Measurements from ENCODE around the gene FXYD6. TPM values are rescaled to one million over a fixed set of nuclear protein-coding genes. Genes with fewer than 3 reads are reported as not detected.

The FXYD6 gene
- total and polyA plus RNA-seq, 9 of the 15 experiments (the other 6 are each of a cell fraction or from before 2014, with no cell fraction given): 0.07 to 0.35 TPM; not detected in 7

DNA sequence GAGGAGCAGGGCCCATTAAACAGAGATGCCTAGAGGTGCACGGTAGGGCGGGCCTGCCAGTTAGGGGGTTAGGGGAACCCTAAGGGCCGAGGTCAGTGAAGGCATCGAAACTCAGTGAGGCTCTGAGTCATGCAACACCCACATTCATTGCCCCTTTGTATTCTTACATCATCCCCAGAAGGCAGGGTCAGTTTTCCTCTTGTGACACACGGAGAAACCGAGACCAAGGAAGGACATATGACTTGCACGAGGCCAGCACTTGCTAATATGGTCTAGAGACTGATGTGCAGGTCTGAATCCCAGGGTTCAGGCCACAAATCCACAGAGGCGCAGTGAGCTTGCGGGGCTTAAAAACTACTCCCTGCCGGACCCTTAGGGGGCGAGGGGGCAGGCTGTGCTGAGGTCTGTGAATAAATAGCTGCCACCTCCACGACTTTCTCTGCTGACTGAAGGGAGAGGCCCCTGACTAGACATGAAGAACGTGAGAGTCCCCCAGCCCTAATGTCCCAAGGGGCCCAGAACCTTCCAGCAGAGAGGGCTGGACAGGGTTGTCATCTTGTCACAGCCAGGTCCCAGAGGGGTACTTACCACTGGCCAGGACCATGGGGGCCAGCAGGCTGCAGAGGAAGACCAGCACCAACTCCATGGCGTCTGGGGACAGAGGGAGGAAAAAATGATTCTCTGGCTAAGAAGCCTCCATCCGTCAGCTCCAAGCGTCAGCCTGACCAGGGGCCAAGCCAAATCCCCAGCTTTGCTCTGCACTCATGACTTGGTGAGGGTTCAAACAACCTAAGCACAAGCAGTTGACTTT lies 34.1 kb downstream of the FXYD6 start:
- BruUV-seq (replicated peaks): no TSS peak
- ChIA-PET POLR2A (interaction anchor here (0.6 to 1.3 kb wide), 5 partner anchors 9 to 1751 kb away, joined by 3 to 5 read pairs (median 4); no protein-coding TSS in a partner anchor), CTCF (ENCODE audit: low intra/inter-chr PET ratio) (interaction anchor here (0.7 to 3.7 kb wide), 2 partner anchors 103 to 211 kb away, joined by 3 to 34 read pairs; no protein-coding TSS in a partner anchor)
- Histone ChIP-seq H3K9me3 (replicated peaks; ENCODE audit: control insufficient read depth, insufficient read depth, low read depth, low read length) (no peaks in the 10 kb centered on the region), H3K4me1 (replicated peaks in 1 of 2; ENCODE audit: control insufficient read depth in 2 of 2, insufficient read depth in 2 of 2, low read length in 2 of 2) (no peaks in the 10 kb centered on the region), H4K20me1 (replicated peaks; ENCODE audit: control insufficient read depth, insufficient read depth, low read length) (peaks cover 6% of the 10 kb centered on the region; the same call in 1 of the 2 replicates), H3K36me3 (ENCODE audit: control insufficient read depth, insufficient read depth, low read length) (no peaks in the 10 kb centered on the region), H3K27ac (ENCODE audit: extremely low read depth, low read depth, low read length) (no peak overlapping the region), H3K4me3 (no peak overlapping the region), H3K9me1 (ENCODE audit: control insufficient read depth, insufficient read depth, low read length) (no peaks in the 10 kb centered on the region), H3K4me2 (ENCODE audit: insufficient read depth, low read length) (no peak overlapping the region), H2AFZ (ENCODE audit: low read depth, low read length) (no peak overlapping the region), H3K9ac (ENCODE audit: insufficient read depth in 1 of 2, low read depth in 2 of 2, low read length in 2 of 2) (no peak overlapping the region), H3K27me3 (ENCODE audit: control insufficient read depth in 2 of 2, insufficient read depth in 2 of 2, low read length in 2 of 2) (peaks cover 8 to 50% of the 10 kb centered on the region in 2 experiments; a peak in 4 of 5 replicates), H3K79me2 (ENCODE audit: control insufficient read depth, insufficient read depth, low read length) (no peaks in the 10 kb centered on the region)
- intact Hi-C loops (cut with micrococcal nuclease): no loop called here
- in situ Hi-C loops (cut with MboI): loop anchor here (10.0 kb wide), 1 partner anchor 102 kb away; no protein-coding TSS in a partner anchor
- WGBS (ENCODE audit: insufficient coverage, low coverage, missing lambda C conversion rate): 12% methylated on average over 16 of the region's 16 CpGs
- DNase-seq (ENCODE audit: extremely low read depth in 1 of 4, low spot score in 3 of 4) (peak in 1 of 4 experiments; percentile 12), ATAC-seq (peak; percentile 31; the same call in 2 of the 3 replicates), FAIRE-seq (no peak)
- TF ChIP-seq, protein P1, sequence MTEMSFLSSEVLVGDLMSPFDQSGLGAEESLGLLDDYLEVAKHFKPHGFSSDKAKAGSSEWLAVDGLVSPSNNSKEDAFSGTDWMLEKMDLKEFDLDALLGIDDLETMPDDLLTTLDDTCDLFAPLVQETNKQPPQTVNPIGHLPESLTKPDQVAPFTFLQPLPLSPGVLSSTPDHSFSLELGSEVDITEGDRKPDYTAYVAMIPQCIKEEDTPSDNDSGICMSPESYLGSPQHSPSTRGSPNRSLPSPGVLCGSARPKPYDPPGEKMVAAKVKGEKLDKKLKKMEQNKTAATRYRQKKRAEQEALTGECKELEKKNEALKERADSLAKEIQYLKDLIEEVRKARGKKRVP (CRISPR knock-in tag; IDR thresholded peaks at IDR 0.05): no peak
- no peak for TF ChIP-seq BCL6 (CRISPR knock-in tag; IDR thresholded peaks at IDR 0.05)
- no peak for TF ChIP-seq CEBPG (CRISPR knock-in tag; IDR thresholded peaks at IDR 0.05)
- peak; percentile 6 to 86; a peak in 2 of 4 replicates for TF ChIP-seq CEBPG (tag; conservative IDR thresholded peaks at IDR 0.05 in 1 of 2, IDR thresholded peaks at IDR 0.05 in 1 of 2)
- TF ChIP-seq CTBP1 (IDR thresholded peaks at IDR 0.05; ENCODE audit: borderline replicate concordance): no peak
- no peak for TF ChIP-seq HIVEP1 (CRISPR knock-in tag; IDR thresholded peaks at IDR 0.05)
- no peak for TF ChIP-seq ZNF668 (CRISPR knock-in tag; IDR thresholded peaks at IDR 0.05)
- no peak for TF ChIP-seq ZBTB7A (IDR thresholded peaks at IDR 0.05; ENCODE audit: borderline replicate concordance, control insufficient read depth, low read depth, low read length)
- TF ChIP-seq, protein P2, sequence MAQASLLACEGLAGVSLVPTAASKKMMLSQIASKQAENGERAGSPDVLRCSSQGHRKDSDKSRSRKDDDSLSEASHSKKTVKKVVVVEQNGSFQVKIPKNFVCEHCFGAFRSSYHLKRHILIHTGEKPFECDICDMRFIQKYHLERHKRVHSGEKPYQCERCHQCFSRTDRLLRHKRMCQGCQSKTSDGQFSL (CRISPR knock-in tag; IDR thresholded peaks at IDR 0.05): no peak
- TF ChIP-seq, protein P2 (tag; IDR thresholded peaks at IDR 0.05): no peak
- TF ChIP-seq, protein P3, sequence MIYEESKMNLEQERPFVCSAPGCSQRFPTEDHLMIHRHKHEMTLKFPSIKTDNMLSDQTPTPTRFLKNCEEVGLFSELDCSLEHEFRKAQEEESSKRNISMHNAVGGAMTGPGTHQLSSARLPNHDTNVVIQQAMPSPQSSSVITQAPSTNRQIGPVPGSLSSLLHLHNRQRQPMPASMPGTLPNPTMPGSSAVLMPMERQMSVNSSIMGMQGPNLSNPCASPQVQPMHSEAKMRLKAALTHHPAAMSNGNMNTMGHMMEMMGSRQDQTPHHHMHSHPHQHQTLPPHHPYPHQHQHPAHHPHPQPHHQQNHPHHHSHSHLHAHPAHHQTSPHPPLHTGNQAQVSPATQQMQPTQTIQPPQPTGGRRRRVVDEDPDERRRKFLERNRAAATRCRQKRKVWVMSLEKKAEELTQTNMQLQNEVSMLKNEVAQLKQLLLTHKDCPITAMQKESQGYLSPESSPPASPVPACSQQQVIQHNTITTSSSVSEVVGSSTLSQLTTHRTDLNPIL (CRISPR knock-in tag; IDR thresholded peaks at IDR 0.05): no peak
- no peak for TF ChIP-seq DNMT1 (IDR thresholded peaks at IDR 0.05)
- TF ChIP-seq KDM1A (IDR thresholded peaks at IDR 0.05): no peak
- TF ChIP-seq ZNF224 (CRISPR knock-in tag; IDR thresholded peaks at IDR 0.05): no peak
- TF ChIP-seq, protein P4, sequence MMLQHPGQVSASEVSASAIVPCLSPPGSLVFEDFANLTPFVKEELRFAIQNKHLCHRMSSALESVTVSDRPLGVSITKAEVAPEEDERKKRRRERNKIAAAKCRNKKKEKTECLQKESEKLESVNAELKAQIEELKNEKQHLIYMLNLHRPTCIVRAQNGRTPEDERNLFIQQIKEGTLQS (IDR thresholded peaks at IDR 0.05): peak; percentile 84
- TF ChIP-seq, protein P4 (CRISPR knock-in tag; conservative IDR thresholded peaks at IDR 0.05): no peak

All from K562 (cell line).